SK-N-MC (cell line): ENCODE results near the gene TMEM132D.

ENCODE experiments used
- EZH2 ChIP-seq: fragments of 200-600 bp; sonication (generic); IDR thresholded peaks from one replicate; pipeline ENCODE4 v1.6.1; 2017; ENCODE audit warnings: antibody characterized with exemption
- POLR2AphosphoS5 ChIP-seq: IDR thresholded peaks from 2 replicates; pipeline ENCODE4 v1.6.1; 2012; ENCODE audit warnings: mild to moderate bottlenecking, low read depth, low read length, borderline replicate concordance

GRCh38 chr12:129294868-129295267 lies 609.0 kb downstream of the TMEM132D start:
- no peak for TF ChIP-seq EZH2
- TF ChIP-seq POLR2AphosphoS5, result no peak
